Activated CD8-positive, alpha-beta memory T cell treated with anti-CD3 and anti-CD28 coated beads for 36 hours (primary cell): ENCODE data around the gene FAM237A. TPM values are rescaled to one million over a fixed set of nuclear protein-coding genes. Genes with fewer than 3 reads are reported as not detected.

ENCODE experiments used
- CTCF ChIA-PET: fragments of 350-600 bp; sonication (Branson Sonifier 250); formaldehyde crosslinking; loops from one replicate; lab custom pipeline; 2021; ENCODE audit warnings: antibody characterized with exemption; lab: Charles Lee
- POLR2A ChIA-PET: fragments of 350-600 bp; sonication (Branson Sonifier 250); formaldehyde crosslinking; loops from one replicate; lab custom pipeline; 2021; ENCODE audit warnings: antibody characterized with exemption; lab: Charles Lee
- total RNA-seq, 2 experiments: library from RNA; stranded (reverse); gene quantifications; one replicate each; pipeline ENCODE4 v1.2.3, GENCODE V29; 2021

Gene FAM237A
- total RNA-seq, 2 experiments from 2014 or later, result not detected

DNA sequence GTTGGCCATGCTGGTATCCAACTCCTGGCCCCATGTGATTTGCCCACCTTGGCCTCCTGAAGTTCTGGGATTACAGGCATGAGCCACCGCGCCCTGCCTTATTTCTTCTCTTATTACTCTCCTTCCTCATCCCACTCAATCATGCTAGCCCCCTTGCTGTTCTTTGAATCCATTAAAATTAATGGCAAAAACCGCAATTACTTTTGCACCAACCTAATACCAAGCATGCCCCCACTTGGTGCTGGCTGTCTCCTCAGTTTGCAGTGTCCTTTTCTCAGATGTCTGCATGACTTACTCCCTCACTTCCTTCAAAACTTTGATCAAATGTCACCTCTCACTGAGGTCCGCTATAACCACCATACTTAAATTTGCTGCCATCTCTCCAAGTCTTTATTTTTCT, 41.3 kb downstream of the FAM237A start:
- CTCF ChIA-PET, result no interaction called here

GRCh38 chr2:206688453-206688852, 46.2 kb downstream of the FAM237A start:
- ChIA-PET POLR2A (no interaction called here), CTCF (interaction anchor here (0.8 kb wide), 1 partner anchor 66 kb away, joined by 3 read pairs; no protein-coding TSS in a partner anchor)

More for the DNA sequence above, 41.3 kb downstream of the FAM237A start:
- POLR2A ChIA-PET, result no interaction called here

GRCh38 chr2:206688990-206689389, 46.7 kb downstream of the FAM237A start:
- CTCF ChIA-PET, result interaction anchor here (0.8 kb wide), 1 partner anchor 67 kb away, joined by 3 read pairs; no protein-coding TSS in a partner anchor
- POLR2A ChIA-PET, result no interaction called here

- ChIA-PET CTCF (no interaction called here), POLR2A (no interaction called here)
These were observed 50.7 kb downstream of the FAM237A start for GRCh38 chr2:206692971-206693370.

DNA sequence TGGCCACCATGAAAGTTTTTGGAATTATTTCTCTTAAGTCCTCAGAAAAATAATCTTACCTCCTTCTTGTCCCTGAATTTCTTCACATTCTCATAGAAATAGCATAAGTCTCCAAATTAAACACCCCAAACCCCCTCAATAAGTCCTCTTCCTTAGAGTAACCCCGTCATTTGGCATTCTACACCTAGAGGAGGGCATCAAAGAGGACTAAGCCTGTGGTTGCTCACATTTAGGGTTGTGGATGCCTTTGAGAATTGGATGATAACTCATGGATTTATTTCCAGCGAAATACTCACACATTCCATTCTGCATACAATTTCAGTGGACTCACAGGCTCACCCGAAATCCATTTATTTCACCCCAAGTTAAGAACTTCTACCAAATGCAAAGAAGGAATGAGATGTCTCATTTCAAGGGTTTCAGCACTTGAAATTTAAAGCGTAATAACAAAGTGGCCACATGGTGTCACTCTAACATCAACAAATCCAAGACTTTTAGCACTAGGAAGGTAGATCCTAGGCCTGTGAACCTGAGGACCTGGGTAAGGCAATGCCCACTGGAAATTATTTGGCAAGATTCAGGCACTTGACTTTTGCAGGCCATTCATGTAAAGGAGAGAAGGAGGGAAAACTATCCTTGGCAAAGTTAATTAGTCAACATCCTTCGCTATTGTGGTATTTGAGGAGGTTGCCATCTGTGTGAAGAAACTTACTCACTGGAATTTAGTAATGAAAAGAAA, 51.3 kb downstream of the FAM237A start:
- CTCF ChIA-PET, result no interaction called here
- POLR2A ChIA-PET, result no interaction called here

- ChIA-PET CTCF (interaction anchor here (1.4 kb wide), 1 partner anchor 14 kb away, joined by 3 read pairs; no protein-coding TSS in a partner anchor), POLR2A (no interaction called here)
These were observed 54.6 kb downstream of the FAM237A start for GRCh38 chr2:206696910-206697309.

DNA sequence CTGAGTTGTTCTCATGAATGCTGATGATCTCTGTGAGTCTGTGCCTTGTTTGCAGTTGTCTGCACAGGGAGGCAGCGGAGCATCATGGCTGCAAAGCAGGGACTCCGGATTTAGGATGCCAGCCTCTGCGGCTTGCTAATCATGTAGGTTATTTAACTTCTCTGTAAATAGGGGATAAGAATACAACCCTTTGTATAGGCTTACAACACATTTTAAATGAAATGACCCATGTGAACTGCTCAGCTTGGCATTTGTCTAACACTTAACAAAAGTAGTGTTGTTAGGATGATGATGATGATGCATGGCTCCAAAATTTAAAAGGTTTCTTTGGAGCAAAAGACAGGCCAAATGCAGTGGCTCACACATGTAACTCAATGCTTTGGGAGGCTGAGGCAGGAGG, 56.5 kb downstream of the FAM237A start:
- ChIA-PET POLR2A (no interaction called here), CTCF (interaction anchor here (0.6 kb wide), 2 partner anchors 82 to 520 kb away, joined by 3 read pairs; no protein-coding TSS in a partner anchor)

Other genes with a start within 250 kb of the FAM237A start
- gene ADAM23, start 199.0 kb upstream of the FAM237A start, total RNA-seq, result under 1 TPM; 0.21 to 0.57 TPM
- gene DYTN, start 75.9 kb downstream of the FAM237A start, total RNA-seq, result not detected
- gene MDH1B, start 122.8 kb downstream of the FAM237A start, total RNA-seq, result under 1 TPM; 0.34 to 0.65 TPM
- 10 to 100 TPM; 41.5 to 42.1 TPM for gene FASTKD2, start 123.1 kb downstream of the FAM237A start, total RNA-seq